SK-N-SH treated with all-trans-retinoic acid at 6 μM for 48 hours (cell line): Measurements from ENCODE around the gene ZNF236.

ENCODE experiments used
- ATAC-seq: fragments of 200-7000 bp; cut with Tn5 transposase; 3 replicates; pipeline ENCODE4 v1.9.1; 2020; ENCODE audit warnings: mild to moderate bottlenecking, moderate library complexity
- ARNTL ChIP-seq: fragments of 450-650 bp; formaldehyde crosslinking; IDR thresholded peaks from 2 replicates; pipeline ENCODE4 v1.5.0; 2020; ENCODE audit warnings: low read depth, mild to moderate bottlenecking, moderate library complexity, borderline replicate concordance
- BACH2 ChIP-seq: fragments of 250-450 bp; sonication (Bioruptor Pico); IDR thresholded peaks from 2 replicates; pipeline ENCODE4 v1.9.0; 2021; ENCODE audit warnings: mild to moderate bottlenecking, borderline replicate concordance
- CREB5 ChIP-seq: fragments of 250-450 bp; sonication (Bioruptor Pico); IDR thresholded peaks from 2 replicates; pipeline ENCODE4 v1.5.1; 2020; ENCODE audit warnings: low read depth, mild to moderate bottlenecking, moderate library complexity
- CSDC2 ChIP-seq: fragments of 250-450 bp; sonication (Bioruptor Pico); IDR thresholded peaks from 2 replicates; pipeline ENCODE4 v1.5.0; 2020; ENCODE audit warnings: mild to moderate bottlenecking, moderate library complexity
- ESRRG ChIP-seq: fragments of 250-450 bp; sonication (Bioruptor Pico); IDR thresholded peaks from 2 replicates; pipeline ENCODE4 v1.6.1; 2021; ENCODE audit warnings: mild to moderate bottlenecking
- ISL1 ChIP-seq: fragments of 250-450 bp; sonication (Bioruptor Pico); IDR thresholded peaks from 2 replicates; pipeline ENCODE4 v2.1.2; 2022; ENCODE audit warnings: mild to moderate bottlenecking, moderate library complexity
- OSR1 ChIP-seq: fragments of 250-450 bp; sonication (Bioruptor Pico); IDR thresholded peaks from 2 replicates; pipeline ENCODE4 v1.8.0; 2022; ENCODE audit warnings: moderate library complexity, mild to moderate bottlenecking, inconsistent platforms
- PPARA ChIP-seq: fragments of 250-450 bp; sonication (Bioruptor Pico); IDR thresholded peaks from 2 replicates; pipeline ENCODE4 v1.5.0; 2020; ENCODE audit warnings: mild to moderate bottlenecking, borderline replicate concordance
- SNAI2 ChIP-seq: fragments of 250-450 bp; sonication (Bioruptor Pico); IDR thresholded peaks from 2 replicates; pipeline ENCODE4 v1.5.0; 2020; ENCODE audit warnings: mild to moderate bottlenecking, moderate library complexity
- TCF4 ChIP-seq: fragments of 250-450 bp; sonication (Bioruptor Pico); IDR thresholded peaks from 2 replicates; pipeline ENCODE4 v1.8.0; 2021; ENCODE audit warnings: mild to moderate bottlenecking, moderate library complexity, borderline replicate concordance
- TOX ChIP-seq: fragments of 250-450 bp; sonication (Bioruptor Pico); IDR thresholded peaks from 2 replicates; pipeline ENCODE4 v1.8.0; 2021; ENCODE audit warnings: mild to moderate bottlenecking, moderate library complexity, borderline replicate concordance
- ZFP3 ChIP-seq: fragments of 250-450 bp; sonication (Bioruptor Pico); IDR thresholded peaks from 2 replicates; pipeline ENCODE4 v1.5.0; 2020; ENCODE audit warnings: mild to moderate bottlenecking, moderate library complexity
- ZFP30 ChIP-seq: fragments of 450-650 bp; formaldehyde crosslinking; IDR thresholded peaks from 2 replicates; pipeline ENCODE4 v1.5.0; 2022; ENCODE audit warnings: mild to moderate bottlenecking, moderate library complexity
- ZNF565 ChIP-seq: fragments of 450-650 bp; formaldehyde crosslinking; conservative IDR thresholded peaks from 2 replicates; pipeline ENCODE4 v1.5.0; 2020; ENCODE audit warnings: low read depth, mild to moderate bottlenecking, moderate library complexity
- ZNF70 ChIP-seq: fragments of 450-650 bp; formaldehyde crosslinking; IDR thresholded peaks from 2 replicates; pipeline ENCODE4 v1.5.0; 2020; ENCODE audit warnings: mild to moderate bottlenecking, moderate library complexity
- ZNF8 ChIP-seq: fragments of 450-650 bp; formaldehyde crosslinking; IDR thresholded peaks from 2 replicates; pipeline ENCODE4 v1.5.0; 2020; ENCODE audit warnings: mild to moderate bottlenecking, moderate library complexity
- TF ChIP-seq, protein P1 (sequence below): fragments of 250-450 bp; sonication (Bioruptor Pico); IDR thresholded peaks from 2 replicates; pipeline ENCODE4 v1.8.0; 2021; ENCODE audit warnings: low read depth, mild to moderate bottlenecking, moderate library complexity, borderline replicate concordance
- TF ChIP-seq, protein P2 (sequence below): fragments of 250-450 bp; sonication (Bioruptor Pico); IDR thresholded peaks from 2 replicates; pipeline ENCODE4 v1.5.0; 2020; ENCODE audit warnings: mild to moderate bottlenecking, moderate library complexity
- TF ChIP-seq, protein P3 (sequence below): fragments of 250-450 bp; sonication (Bioruptor Pico); IDR thresholded peaks from 2 replicates; pipeline ENCODE4 v1.8.0; 2020; ENCODE audit warnings: mild to moderate bottlenecking, moderate library complexity, borderline replicate concordance
- TF ChIP-seq, protein P4 (sequence below): fragments of 250-450 bp; sonication (Bioruptor Pico); IDR thresholded peaks from 2 replicates; pipeline ENCODE4 v1.5.1; 2021; ENCODE audit warnings: mild to moderate bottlenecking, moderate library complexity

Gene ZNF236

DNA sequence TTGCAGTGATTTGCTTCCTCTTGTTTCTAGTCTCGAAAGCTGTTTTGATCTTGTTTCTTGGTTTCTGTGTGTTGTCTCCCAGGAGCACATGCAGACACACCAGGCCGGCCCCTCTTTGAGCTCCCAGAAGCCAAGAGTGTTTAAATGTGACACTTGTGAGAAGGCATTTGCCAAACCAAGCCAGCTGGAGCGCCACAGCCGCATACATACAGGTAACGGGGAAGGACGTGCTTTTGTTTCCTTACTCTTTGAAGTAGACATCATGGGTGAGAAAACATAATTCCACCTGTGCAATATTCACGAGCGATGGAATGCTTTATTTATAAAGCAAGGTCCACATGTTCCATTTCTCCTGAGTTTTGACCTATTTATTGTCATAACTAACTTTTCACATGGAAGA is 137.2 kb downstream of the ZNF236 start:
- no peak for ATAC-seq
- TF ChIP-seq, protein P1, sequence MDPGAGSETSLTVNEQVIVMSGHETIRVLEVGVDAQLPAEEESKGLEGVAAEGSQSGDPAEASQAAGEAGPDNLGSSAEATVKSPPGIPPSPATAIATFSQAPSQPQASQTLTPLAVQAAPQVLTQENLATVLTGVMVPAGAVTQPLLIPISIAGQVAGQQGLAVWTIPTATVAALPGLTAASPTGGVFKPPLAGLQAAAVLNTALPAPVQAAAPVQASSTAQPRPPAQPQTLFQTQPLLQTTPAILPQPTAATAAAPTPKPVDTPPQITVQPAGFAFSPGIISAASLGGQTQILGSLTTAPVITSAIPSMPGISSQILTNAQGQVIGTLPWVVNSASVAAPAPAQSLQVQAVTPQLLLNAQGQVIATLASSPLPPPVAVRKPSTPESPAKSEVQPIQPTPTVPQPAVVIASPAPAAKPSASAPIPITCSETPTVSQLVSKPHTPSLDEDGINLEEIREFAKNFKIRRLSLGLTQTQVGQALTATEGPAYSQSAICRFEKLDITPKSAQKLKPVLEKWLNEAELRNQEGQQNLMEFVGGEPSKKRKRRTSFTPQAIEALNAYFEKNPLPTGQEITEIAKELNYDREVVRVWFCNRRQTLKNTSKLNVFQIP (CRISPR knock-in tag) = no peak
- TF ChIP-seq OSR1 (CRISPR knock-in tag) (no peak), TCF4 (CRISPR knock-in tag) (no peak), ZNF8 (no peak), CSDC2 (no peak), TOX (CRISPR knock-in tag) (no peak), PPARA (no peak), ZFP3 (CRISPR knock-in tag) (no peak)
- TF ChIP-seq, protein P2, sequence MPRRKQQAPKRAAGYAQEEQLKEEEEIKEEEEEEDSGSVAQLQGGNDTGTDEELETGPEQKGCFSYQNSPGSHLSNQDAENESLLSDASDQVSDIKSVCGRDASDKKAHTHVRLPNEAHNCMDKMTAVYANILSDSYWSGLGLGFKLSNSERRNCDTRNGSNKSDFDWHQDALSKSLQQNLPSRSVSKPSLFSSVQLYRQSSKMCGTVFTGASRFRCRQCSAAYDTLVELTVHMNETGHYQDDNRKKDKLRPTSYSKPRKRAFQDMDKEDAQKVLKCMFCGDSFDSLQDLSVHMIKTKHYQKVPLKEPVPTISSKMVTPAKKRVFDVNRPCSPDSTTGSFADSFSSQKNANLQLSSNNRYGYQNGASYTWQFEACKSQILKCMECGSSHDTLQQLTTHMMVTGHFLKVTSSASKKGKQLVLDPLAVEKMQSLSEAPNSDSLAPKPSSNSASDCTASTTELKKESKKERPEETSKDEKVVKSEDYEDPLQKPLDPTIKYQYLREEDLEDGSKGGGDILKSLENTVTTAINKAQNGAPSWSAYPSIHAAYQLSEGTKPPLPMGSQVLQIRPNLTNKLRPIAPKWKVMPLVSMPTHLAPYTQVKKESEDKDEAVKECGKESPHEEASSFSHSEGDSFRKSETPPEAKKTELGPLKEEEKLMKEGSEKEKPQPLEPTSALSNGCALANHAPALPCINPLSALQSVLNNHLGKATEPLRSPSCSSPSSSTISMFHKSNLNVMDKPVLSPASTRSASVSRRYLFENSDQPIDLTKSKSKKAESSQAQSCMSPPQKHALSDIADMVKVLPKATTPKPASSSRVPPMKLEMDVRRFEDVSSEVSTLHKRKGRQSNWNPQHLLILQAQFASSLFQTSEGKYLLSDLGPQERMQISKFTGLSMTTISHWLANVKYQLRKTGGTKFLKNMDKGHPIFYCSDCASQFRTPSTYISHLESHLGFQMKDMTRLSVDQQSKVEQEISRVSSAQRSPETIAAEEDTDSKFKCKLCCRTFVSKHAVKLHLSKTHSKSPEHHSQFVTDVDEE = no peak
- TF ChIP-seq, protein P3, sequence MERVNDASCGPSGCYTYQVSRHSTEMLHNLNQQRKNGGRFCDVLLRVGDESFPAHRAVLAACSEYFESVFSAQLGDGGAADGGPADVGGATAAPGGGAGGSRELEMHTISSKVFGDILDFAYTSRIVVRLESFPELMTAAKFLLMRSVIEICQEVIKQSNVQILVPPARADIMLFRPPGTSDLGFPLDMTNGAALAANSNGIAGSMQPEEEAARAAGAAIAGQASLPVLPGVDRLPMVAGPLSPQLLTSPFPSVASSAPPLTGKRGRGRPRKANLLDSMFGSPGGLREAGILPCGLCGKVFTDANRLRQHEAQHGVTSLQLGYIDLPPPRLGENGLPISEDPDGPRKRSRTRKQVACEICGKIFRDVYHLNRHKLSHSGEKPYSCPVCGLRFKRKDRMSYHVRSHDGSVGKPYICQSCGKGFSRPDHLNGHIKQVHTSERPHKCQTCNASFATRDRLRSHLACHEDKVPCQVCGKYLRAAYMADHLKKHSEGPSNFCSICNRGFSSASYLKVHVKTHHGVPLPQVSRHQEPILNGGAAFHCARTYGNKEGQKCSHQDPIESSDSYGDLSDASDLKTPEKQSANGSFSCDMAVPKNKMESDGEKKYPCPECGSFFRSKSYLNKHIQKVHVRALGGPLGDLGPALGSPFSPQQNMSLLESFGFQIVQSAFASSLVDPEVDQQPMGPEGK (CRISPR knock-in tag) = no peak

GRCh38 chr18:76960528-76961035 is 138.2 kb downstream of the ZNF236 start:
- TF ChIP-seq ISL1 (no peak), CSDC2 (no peak), ZFP30 (no peak), BACH2 (CRISPR knock-in tag) (no peak)
- TF ChIP-seq, protein P4, sequence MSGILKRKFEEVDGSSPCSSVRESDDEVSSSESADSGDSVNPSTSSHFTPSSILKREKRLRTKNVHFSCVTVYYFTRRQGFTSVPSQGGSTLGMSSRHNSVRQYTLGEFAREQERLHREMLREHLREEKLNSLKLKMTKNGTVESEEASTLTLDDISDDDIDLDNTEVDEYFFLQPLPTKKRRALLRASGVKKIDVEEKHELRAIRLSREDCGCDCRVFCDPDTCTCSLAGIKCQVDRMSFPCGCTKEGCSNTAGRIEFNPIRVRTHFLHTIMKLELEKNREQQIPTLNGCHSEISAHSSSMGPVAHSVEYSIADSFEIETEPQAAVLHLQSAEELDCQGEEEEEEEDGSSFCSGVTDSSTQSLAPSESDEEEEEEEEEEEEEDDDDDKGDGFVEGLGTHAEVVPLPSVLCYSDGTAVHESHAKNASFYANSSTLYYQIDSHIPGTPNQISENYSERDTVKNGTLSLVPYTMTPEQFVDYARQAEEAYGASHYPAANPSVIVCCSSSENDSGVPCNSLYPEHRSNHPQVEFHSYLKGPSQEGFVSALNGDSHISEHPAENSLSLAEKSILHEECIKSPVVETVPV (CRISPR knock-in tag) = no peak
- TF ChIP-seq, protein P3 (CRISPR knock-in tag) = no peak
- TF ChIP-seq, all 23 proteins: peak for 0
- ATAC-seq = no peak

DNA sequence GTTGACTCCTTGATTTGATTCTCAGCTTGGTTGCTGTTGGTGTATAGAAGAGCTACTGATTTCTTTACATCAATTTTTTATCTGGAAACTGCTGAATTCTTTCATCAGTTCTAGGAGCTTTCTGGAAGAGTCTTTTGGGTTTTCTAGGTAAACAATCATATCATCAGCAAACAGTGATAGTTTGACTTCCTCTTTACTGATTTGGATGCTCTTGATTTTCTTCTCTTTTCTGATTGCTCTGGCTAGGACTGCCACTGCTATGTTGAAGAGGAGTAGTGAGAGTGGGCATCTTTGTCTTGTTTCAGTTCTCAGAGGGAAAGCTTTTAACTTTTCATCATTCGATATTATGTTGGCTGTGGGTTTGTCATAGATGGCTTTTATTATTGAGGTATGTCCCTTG is 140.5 kb downstream of the ZNF236 start:
- no peak for ATAC-seq
- TF ChIP-seq PPARA (no peak), ISL1 (no peak), CREB5 (CRISPR knock-in tag) (no peak), OSR1 (CRISPR knock-in tag) (no peak), TOX (CRISPR knock-in tag) (no peak), ZNF70 (CRISPR knock-in tag) (no peak), ZFP3 (CRISPR knock-in tag) (no peak), ZFP30 (no peak), ESRRG (CRISPR knock-in tag) (no peak), BACH2 (CRISPR knock-in tag) (no peak), SNAI2 (CRISPR knock-in tag) (no peak), ZNF8 (no peak), ARNTL (CRISPR knock-in tag) (no peak), ZNF565 (CRISPR knock-in tag) (no peak)
- TF ChIP-seq, protein P3 (CRISPR knock-in tag) = no peak
- TF ChIP-seq, protein P1 (CRISPR knock-in tag) = no peak
- TF ChIP-seq, protein P4 (CRISPR knock-in tag) = no peak
